SIG-M5 treated with dmso at 0.1 percent for 504 hours (cell line): ENCODE data around the gene TRABD2B.
"Not testable (repeated sequence)": the region's sequence is repeated elsewhere in the genome, so short reads cannot be mapped to it uniquely, and the experiment has no call there.

Experiments used
- DNase-seq: peaks from one replicate; lab custom pipeline; 2025; ENCODE audit not compliant: unreplicated experiment; lab: John Stamatoyannopoulos, UW

TRABD2B gene

GRCh38 chr1:47970882-47971281, 26.3 kb downstream of the TRABD2B start:
- DNase-seq = no peak

GRCh38 chr1:47969478-47969877, 27.7 kb downstream of the TRABD2B start:
- DNase-seq = no peak

GRCh38 chr1:47968556-47968888, 28.7 kb downstream of the TRABD2B start:
- DNase-seq = no peak

- no peak for DNase-seq
These were observed 29.2 kb downstream of the TRABD2B start for GRCh38 chr1:47967864-47968555.

- no peak for DNase-seq
These were observed 31.4 kb downstream of the TRABD2B start for GRCh38 chr1:47965816-47966215.

- no peak for DNase-seq
These were observed 32.5 kb downstream of the TRABD2B start for GRCh38 chr1:47964636-47965035.

GRCh38 chr1:47963568-47964358, 33.4 kb downstream of the TRABD2B start:
- DNase-seq = no peak

GRCh38 chr1:47962750-47963492, 34.3 kb downstream of the TRABD2B start:
- no peak for DNase-seq

- not testable (repeated sequence) for DNase-seq
These were observed 35.4 kb downstream of the TRABD2B start for GRCh38 chr1:47961835-47962234.

GRCh38 chr1:47956491-47956890, 40.7 kb downstream of the TRABD2B start:
- not testable (repeated sequence) for DNase-seq

GRCh38 chr1:47953661-47954060, 43.5 kb downstream of the TRABD2B start:
- DNase-seq = no peak

- DNase-seq = no peak
These were observed 45.5 kb downstream of the TRABD2B start for GRCh38 chr1:47951545-47952235.

- DNase-seq = no peak
These were observed 46.2 kb downstream of the TRABD2B start for GRCh38 chr1:47951026-47951425.

GRCh38 chr1:47950471-47950870, 46.7 kb downstream of the TRABD2B start:
- no peak for DNase-seq

- DNase-seq = no peak
These were observed 49.1 kb downstream of the TRABD2B start for GRCh38 chr1:47948126-47948525.

- DNase-seq = no peak
These were observed 49.7 kb downstream of the TRABD2B start for GRCh38 chr1:47947531-47947930.

- DNase-seq = no peak
These were observed 52.6 kb downstream of the TRABD2B start for GRCh38 chr1:47944561-47944960.

GRCh38 chr1:47942240-47942629, 55.0 kb downstream of the TRABD2B start:
- DNase-seq = no peak

- no peak for DNase-seq
These were observed 55.5 kb downstream of the TRABD2B start for GRCh38 chr1:47941609-47942239.

GRCh38 chr1:47940779-47941178, 56.4 kb downstream of the TRABD2B start:
- no peak for DNase-seq

- no peak for DNase-seq
These were observed 56.9 kb downstream of the TRABD2B start for GRCh38 chr1:47940326-47940725.
